Measurements from ENCODE around the gene THSD1.
"Not testable (repeated sequence)": the region's sequence is repeated elsewhere in the genome, so short reads cannot be mapped to it uniquely, and the experiment has no call there.

The THSD1 gene

GRCh38 chr13:52345631-52346251 is 60.2 kb downstream of the THSD1 start:
- in situ Hi-C loops (cut with HindIII; ENCODE audit: low sequenced_read_pairs) = no loop called here
- TF ChIP-seq CTCF (IDR thresholded peaks at IDR 0.05; ENCODE audit: low read depth, low read length, missing control alignments) = no peak
- H3K4me3 ChIP-seq (ENCODE audit: low read depth, low read length) = no peak overlapping the region
- DNase-seq (ENCODE audit: low read depth) = no peak

- H3K4me3 ChIP-seq (ENCODE audit: low read depth, low read length) = no peak overlapping the region
- in situ Hi-C loops (cut with HindIII; ENCODE audit: low sequenced_read_pairs) = no loop called here
- TF ChIP-seq CTCF (IDR thresholded peaks at IDR 0.05; ENCODE audit: low read depth, low read length, missing control alignments) = no peak
- DNase-seq (ENCODE audit: low read depth) = no peak
These were observed 60.9 kb downstream of the THSD1 start for GRCh38 chr13:52345048-52345447.

GRCh38 chr13:52344108-52344507 is 61.9 kb downstream of the THSD1 start:
- no peak for TF ChIP-seq CTCF (IDR thresholded peaks at IDR 0.05; ENCODE audit: low read depth, low read length, missing control alignments)
- in situ Hi-C loops (cut with HindIII; ENCODE audit: low sequenced_read_pairs) = no loop called here
- DNase-seq (ENCODE audit: low read depth) = no peak
- H3K4me3 ChIP-seq (ENCODE audit: low read depth, low read length) = no peak overlapping the region

- in situ Hi-C loops (cut with HindIII; ENCODE audit: low sequenced_read_pairs); H3K4me3 ChIP-seq (ENCODE audit: low read depth, low read length); DNase-seq (ENCODE audit: low read depth): not testable (repeated sequence)
These were observed 63.8 kb downstream of the THSD1 start for GRCh38 chr13:52342203-52342602.

- in situ Hi-C loops (cut with HindIII; ENCODE audit: low sequenced_read_pairs); DNase-seq (ENCODE audit: low read depth); H3K4me3 ChIP-seq (ENCODE audit: low read depth, low read length): not testable (repeated sequence)
These were observed 68.0 kb downstream of the THSD1 start for GRCh38 chr13:52337828-52338455.

GRCh38 chr13:52334107-52334506 is 71.9 kb downstream of the THSD1 start:
- in situ Hi-C loops (cut with HindIII; ENCODE audit: low sequenced_read_pairs); DNase-seq (ENCODE audit: low read depth); H3K4me3 ChIP-seq (ENCODE audit: low read depth, low read length): not testable (repeated sequence)

GRCh38 chr13:52331844-52332243 is 74.1 kb downstream of the THSD1 start:
- H3K4me3 ChIP-seq (ENCODE audit: low read depth, low read length); in situ Hi-C loops (cut with HindIII; ENCODE audit: low sequenced_read_pairs); DNase-seq (ENCODE audit: low read depth): not testable (repeated sequence)

Data from astrocyte of the cerebellum (primary cell).